Spleen (tissue), 11 donors: ENCODE results near the gene EFNA3. TPM values are rescaled to one million over a fixed set of nuclear protein-coding genes. Genes with fewer than 3 reads are reported as not detected.

Experiments
- DNase-seq: peaks from one replicate; pipeline ENCODE4 v3.0.0-alpha.2; 2020
- H3K27ac ChIP-seq, 8 donors: fragments of 200-600 bp; sonication (generic) in 7 of 8; 1 replicate in 4 of 8; 2 replicates in 4 of 8; pipeline versions ENCODE4 v1.5.0 to v1.8.0; 2016 to 2021; ENCODE audit warnings: inconsistent platforms in 4 of 8, mild to moderate bottlenecking in 4 of 8, moderate library complexity in 1 of 8
- H3K27me3 ChIP-seq, 7 donors: fragments of 200-600 bp; sonication (generic) in 6 of 7; replicated peaks in 1 of 7; 1 replicate in 4 of 7; 2 replicates in 3 of 7; pipeline versions ENCODE4 v1.5.0 to v1.8.0; 2016 to 2021; ENCODE audit warnings: inconsistent platforms in 3 of 7, mild to moderate bottlenecking in 1 of 7
- H3K36me3 ChIP-seq, 6 donors: fragments of 200-600 bp; sonication (generic) in 5 of 6; 1 replicate in 4 of 6; 2 replicates in 2 of 6; pipeline versions ENCODE4 v1.5.0 to v1.8.0; 2016 to 2021; ENCODE audit warnings: inconsistent platforms in 2 of 6
- H3K4me1 ChIP-seq, 6 donors: fragments of 200-600 bp; sonication (generic) in 5 of 6; 1 replicate in 3 of 6; 2 replicates in 3 of 6; pipeline versions ENCODE4 v1.5.0 to v1.8.0; 2016 to 2021; ENCODE audit warnings: inconsistent platforms in 3 of 6
- H3K4me3 ChIP-seq, 8 donors: fragments of 200-600 bp; sonication (generic) in 7 of 8; 1 replicate in 4 of 8; 2 replicates in 4 of 8; pipeline versions ENCODE4 v1.5.0 to v1.8.0; 2016 to 2021; ENCODE audit warnings: inconsistent platforms in 4 of 8, mild to moderate bottlenecking in 4 of 8, moderate library complexity in 2 of 8
- H3K9me3 ChIP-seq, 8 donors: fragments of 200-600 bp; sonication (generic) in 7 of 8; 1 replicate in 4 of 8; 2 replicates in 4 of 8; pipeline versions ENCODE4 v1.5.0 to v1.8.0; 2016 to 2021; ENCODE audit warnings: inconsistent platforms in 4 of 8
- CTCF ChIP-seq, 11 experiments: fragments of 200-600 bp in 7 of 11; fragments of 450-650 bp in 4 of 11; sonication (generic) in 4 of 11; IDR thresholded peaks in 8 of 11; conservative IDR thresholded peaks in 3 of 11; 1 replicate in 7 of 11; 2 replicates in 4 of 11; pipeline versions ENCODE4 v1.4.0 to v1.8.0; 2016 to 2021; ENCODE audit warnings: antibody characterized with exemption in 11 of 11, inconsistent platforms in 4 of 11, mild to moderate bottlenecking in 1 of 11
- POLR2A ChIP-seq, 3 donors: fragments of 450-650 bp; IDR thresholded peaks; one replicate each; pipeline ENCODE4 v1.5.1; 2017; ENCODE audit warnings: antibody characterized with exemption in 3 of 3, mild to moderate bottlenecking in 1 of 3
- POLR2AphosphoS5 ChIP-seq, 3 donors: sonication (generic); formaldehyde crosslinking; IDR thresholded peaks; one replicate each; pipeline ENCODE4 v1.5.1; 2017; ENCODE audit warnings: antibody characterized with exemption in 3 of 3
- WGBS, 5 donors: extraction: QIAGEN DNeasy Blood & Tissue Kit in 3 of 5; methylation state at CpG; one replicate each; pipeline versions ENCODE4 v1.1.5 to v1.1.7; 2013 to 2018; 5-methylcytosine and 5-hydroxymethylcytosine counted together
- intact Hi-C: fragments of 100-400 bp; cut with DNase I; formaldehyde crosslinking; loops from one replicate; pipeline ENCODE4 v1.15.0; 2023; ENCODE audit warnings: low total_unique reads
- polyA plus RNA-seq, 3 donors: library from polyadenylated mRNA; stranded (reverse); fragments of 200-250 nt; gene quantifications; one replicate each; pipeline ENCODE4 v1.2.1, GENCODE V29; 2013
- total RNA-seq, 7 donors: library from RNA; depleted of rRNA in 3 of 7; stranded (reverse); fragments of >200 nt in 3 of 7; fragmentation: NEBNext Ultra II Directional in 4 of 7; extraction: Animal tissue kit (Norgen Biotek cat#: 25700) in 4 of 7; gene quantifications; one replicate each; pipeline versions ENCODE4 v1.1.0 to v1.2.1, GENCODE V29; 2016 to 2021
- donor health status: healthy with polysubstance abuse.
- donor health status: DM: no; HTN: no; CAD: no; lungs with moderate emphysema.
- donor health status: DM: no; HTN: no; CAD: no.
- donor health status: Bipolar disorder and iron deficiency.
- donor health status: healthy.
- donor health status: DM: no; HTN: no; CAD: no.
- donor health status: DM: yes; HTN: yes; CAD: no.

The EFNA3 gene
- total and polyA plus RNA-seq, 10 donors, result 1.4 to 4.3 (median 1.9) TPM; not detected in 1

- peaks cover 0 to 3% (median 0%) of the 10 kb centered on the region in 7 donors for H3K27me3 ChIP-seq
- peaks cover 0 to 12% (median 0%) of the 10 kb centered on the region in 6 donors for H3K4me1 ChIP-seq
- H3K9me3 ChIP-seq, result no peaks in the 10 kb centered on the region
- no peak overlapping the region for H3K27ac ChIP-seq
- WGBS, 5 donors, result 71 to 77% (median 76%) methylated on average over 6 of the region's 6 CpGs
- H3K4me3 ChIP-seq, result no peak overlapping the region
- H3K36me3 ChIP-seq, result no peaks in the 10 kb centered on the region
- DNase-seq, result no peak
- intact Hi-C loops, result no loop called here
- TF ChIP-seq POLR2AphosphoS5 (IDR thresholded peaks at IDR 0.05) (no peak), POLR2A (IDR thresholded peaks at IDR 0.05) (no peak), CTCF (IDR thresholded peaks at IDR 0.05 in 8 of 11, conservative IDR thresholded peaks at IDR 0.05 in 3 of 11) (no peak)
Observed at GRCh38 chr1:155106862-155107261, 28.2 kb downstream of the EFNA3 start.

- TF ChIP-seq POLR2A (IDR thresholded peaks at IDR 0.05) (no peak), CTCF (IDR thresholded peaks at IDR 0.05 in 8 of 11, conservative IDR thresholded peaks at IDR 0.05 in 3 of 11) (no peak), POLR2AphosphoS5 (IDR thresholded peaks at IDR 0.05) (no peak)
- Histone ChIP-seq H3K4me3 (no peak overlapping the region), H3K4me1 (peaks cover 0 to 4% (median 0%) of the 10 kb centered on the region in 6 donors), H3K27me3 (peaks cover 0 to 8% (median 0%) of the 10 kb centered on the region in 7 donors), H3K27ac (no peak overlapping the region), H3K36me3 (no peaks in the 10 kb centered on the region), H3K9me3 (no peaks in the 10 kb centered on the region)
- DNase-seq, result no peak
- intact Hi-C loops, result no loop called here
- 74 to 91% (median 81%) methylated on average over 12 of the region's 12 CpGs for WGBS, 5 donors
Observed at GRCh38 chr1:155107309-155108264, 28.9 kb downstream of the EFNA3 start.

GRCh38 chr1:155108296-155108695, 29.7 kb downstream of the EFNA3 start:
- no peaks in the 10 kb centered on the region for H3K4me1 ChIP-seq
- no peak for TF ChIP-seq CTCF (IDR thresholded peaks at IDR 0.05 in 8 of 11, conservative IDR thresholded peaks at IDR 0.05 in 3 of 11)
- no peaks in the 10 kb centered on the region for H3K36me3 ChIP-seq
- no peak overlapping the region for H3K4me3 ChIP-seq
- DNase-seq, result no peak
- no peak overlapping the region for H3K27ac ChIP-seq
- peaks cover 0 to 8% (median 0%) of the 10 kb centered on the region in 7 donors for H3K27me3 ChIP-seq
- intact Hi-C loops, result no loop called here
- H3K9me3 ChIP-seq, result no peaks in the 10 kb centered on the region
- 72 to 92% (median 88%) methylated on average over 5 of the region's 5 CpGs for WGBS, 5 donors

- H3K27me3 ChIP-seq, result peaks cover 0 to 8% (median 0%) of the 10 kb centered on the region in 7 donors
- no peak for DNase-seq
- H3K4me3 ChIP-seq, result no peak overlapping the region
- intact Hi-C loops, result no loop called here
- no peaks in the 10 kb centered on the region for H3K9me3 ChIP-seq
- no peak overlapping the region for H3K27ac ChIP-seq
- TF ChIP-seq POLR2A (IDR thresholded peaks at IDR 0.05), result no peak
- no peak for TF ChIP-seq POLR2AphosphoS5 (IDR thresholded peaks at IDR 0.05)
- H3K4me1 ChIP-seq, result no peaks in the 10 kb centered on the region
- H3K36me3 ChIP-seq, result no peaks in the 10 kb centered on the region
- 89 to 92% (median 91%) methylated on average over 8 of the region's 8 CpGs for WGBS, 5 donors
Observed at GRCh38 chr1:155110381-155110780, 31.7 kb downstream of the EFNA3 start.
